NCI-H345 (cell line): ENCODE data around the gene UBE2D2.
"Not testable (repeated sequence)": the region's sequence is repeated elsewhere in the genome, so short reads cannot be mapped to it uniquely, and the experiment has no call there.

ENCODE experiments used
- DNase-seq: peaks from one replicate; lab custom pipeline; 2025; lab: John Stamatoyannopoulos, UW

The UBE2D2 gene

DNA sequence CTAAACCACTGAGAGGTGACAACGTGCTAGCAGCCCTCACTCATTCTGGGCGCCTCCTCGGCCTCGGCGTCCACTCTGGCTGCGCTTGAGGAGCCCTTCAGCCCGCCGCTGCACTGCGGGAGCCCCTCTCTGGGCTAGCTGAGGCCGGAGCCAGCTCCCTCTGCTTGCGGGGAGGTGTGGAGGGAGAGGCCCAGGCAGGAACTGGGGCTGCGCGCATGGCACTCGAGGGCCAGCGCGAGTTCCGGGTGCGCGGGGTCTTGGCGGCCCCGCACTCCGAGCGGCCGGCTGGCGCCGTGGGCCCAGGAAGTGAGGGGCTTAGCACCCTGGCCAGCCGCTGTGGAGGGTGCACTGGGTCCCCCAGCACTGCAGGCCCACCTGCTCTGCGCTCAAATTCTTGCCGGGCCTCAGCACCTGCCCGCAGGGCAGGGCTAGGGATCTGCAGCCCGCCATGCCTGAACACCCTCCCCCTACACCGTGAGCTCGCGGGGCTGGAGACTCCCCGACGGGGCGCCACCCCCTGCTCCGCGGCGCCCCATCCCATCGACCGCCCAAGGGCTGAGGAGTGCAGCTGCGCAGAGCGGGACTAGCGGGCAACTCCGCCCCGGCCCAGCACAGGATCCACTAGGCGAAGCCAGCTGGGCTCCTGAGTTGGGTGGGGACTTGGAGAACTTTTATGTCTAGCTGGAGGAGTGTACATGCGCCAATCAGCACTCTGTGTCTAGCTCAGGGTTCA lies 11.8 kb upstream of the UBE2D2 start:
- no peak for DNase-seq

- not testable (repeated sequence) for DNase-seq
These were observed 10.9 kb upstream of the UBE2D2 start for GRCh38 chr5:139550051-139550872.

DNA sequence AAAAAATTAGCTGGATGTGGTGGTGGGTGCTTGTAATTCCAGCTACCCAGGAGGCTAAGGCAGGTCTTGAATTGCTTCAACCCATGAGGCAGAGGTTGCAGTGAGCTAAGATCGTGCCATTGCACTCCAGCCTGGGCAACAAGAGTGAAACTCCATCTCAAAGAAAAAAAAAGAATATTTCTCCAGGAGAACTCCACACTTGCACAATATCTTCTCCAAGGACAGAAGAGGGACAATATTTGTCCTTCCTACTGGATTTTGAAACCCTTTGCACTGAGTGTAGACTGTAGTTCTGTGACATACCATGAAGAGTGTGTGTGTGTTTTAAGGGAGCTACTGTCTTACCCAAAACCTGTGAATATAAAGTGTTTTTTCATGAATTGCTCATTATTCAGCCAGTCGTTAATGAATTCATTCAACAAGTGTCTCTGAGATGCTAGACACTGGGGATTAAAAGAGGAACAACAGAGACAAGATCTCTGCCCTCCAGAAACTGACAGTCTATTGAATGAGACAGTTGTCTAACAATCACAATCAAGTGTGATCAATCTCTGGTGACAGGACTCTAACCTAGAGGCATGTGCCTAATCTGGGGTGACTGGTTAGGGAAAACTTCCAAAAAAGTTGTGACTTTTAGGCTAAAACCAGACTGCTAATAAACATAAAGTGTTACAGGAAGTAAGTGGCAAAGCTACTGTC lies 9.8 kb upstream of the UBE2D2 start:
- DNase-seq = no peak

GRCh38 chr5:139552893-139553575 lies 8.1 kb upstream of the UBE2D2 start:
- no peak for DNase-seq

GRCh38 chr5:139554264-139554663 lies 6.9 kb upstream of the UBE2D2 start:
- no peak for DNase-seq

DNA sequence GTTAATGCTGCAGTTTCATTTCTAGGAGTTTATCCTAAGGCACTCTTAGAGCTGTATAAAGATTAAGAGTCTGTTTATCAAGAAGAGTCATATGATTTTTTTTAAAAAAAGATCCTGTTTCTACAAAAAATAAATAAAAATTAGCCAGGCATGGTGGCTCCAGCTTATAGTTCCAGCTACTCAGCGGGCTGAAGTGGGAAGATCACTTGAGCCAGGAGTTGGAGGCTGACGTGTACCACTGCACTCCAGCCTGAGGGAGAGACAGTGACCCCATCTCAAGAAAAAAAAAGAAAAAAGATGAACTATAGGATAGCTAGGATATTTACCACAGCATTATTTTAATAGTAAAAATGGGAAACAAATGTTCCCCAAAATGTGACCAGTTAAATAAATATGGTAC lies 3.3 kb upstream of the UBE2D2 start:
- no peak for DNase-seq

- peak; percentile 51 for DNase-seq
These were observed 714 bp downstream of the UBE2D2 start for GRCh38 chr5:139561655-139562451.

DNA sequence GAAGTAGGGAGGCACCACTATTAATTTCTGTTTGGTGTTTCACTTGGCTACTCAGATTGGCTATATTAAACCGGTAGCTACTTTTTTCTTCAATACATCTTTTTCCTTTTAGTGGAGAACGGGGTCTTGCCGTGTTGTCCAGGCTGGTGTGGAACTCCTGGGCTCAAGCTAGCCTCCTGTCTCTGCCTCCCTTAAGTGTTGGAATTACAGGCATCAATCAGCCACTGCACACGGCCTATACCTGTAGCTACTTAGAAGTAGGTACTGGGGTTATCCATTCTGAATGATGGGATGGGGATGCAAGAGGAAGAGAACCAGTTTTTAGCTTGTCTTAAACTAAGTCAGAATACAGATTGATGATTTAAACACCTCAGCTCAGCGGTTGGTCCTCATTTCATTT lies 1.7 kb downstream of the UBE2D2 start:
- no peak for DNase-seq

DNA sequence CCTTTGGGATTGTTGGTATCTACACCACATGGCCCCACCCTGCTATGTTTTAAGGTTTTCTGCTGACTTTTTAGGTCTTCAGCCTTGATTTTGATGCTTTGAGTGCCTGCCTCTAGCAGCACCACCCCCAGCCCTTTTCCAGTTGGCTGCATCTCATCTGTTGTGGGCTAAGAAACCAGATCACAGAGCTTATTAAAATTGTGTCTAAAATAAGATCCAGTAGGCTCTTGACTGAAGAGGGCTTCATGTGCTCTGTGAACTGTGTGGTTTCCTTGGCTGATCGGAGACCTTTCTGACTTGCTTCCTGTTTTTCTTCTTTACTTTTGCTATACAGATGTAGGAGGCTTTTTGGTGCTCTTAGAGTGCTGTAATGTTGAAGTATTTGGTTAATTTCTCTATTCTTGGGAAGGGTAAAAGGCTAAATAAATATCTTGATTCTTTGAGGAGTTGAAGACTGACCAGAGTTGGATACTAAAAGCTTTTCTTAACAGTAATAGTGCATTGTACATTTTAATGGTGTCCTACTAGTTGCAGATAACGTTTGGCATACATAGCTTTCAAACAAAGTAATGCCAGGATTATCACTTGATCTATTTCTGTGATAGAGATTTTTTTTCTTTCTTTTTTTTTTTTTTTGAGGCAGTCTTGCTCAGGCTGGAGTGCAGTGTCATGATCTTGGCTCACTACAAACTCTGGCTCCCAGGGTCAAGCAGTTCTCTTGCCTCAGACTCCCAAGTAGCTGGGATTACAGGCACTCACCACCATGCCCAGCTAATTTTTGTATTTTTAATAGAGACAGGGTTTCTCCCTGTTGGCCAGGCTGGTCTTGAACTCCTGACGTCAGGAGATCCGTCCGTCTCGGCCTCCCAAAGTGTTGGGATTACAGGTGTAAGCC lies 4.5 kb downstream of the UBE2D2 start:
- no peak for DNase-seq

DNA sequence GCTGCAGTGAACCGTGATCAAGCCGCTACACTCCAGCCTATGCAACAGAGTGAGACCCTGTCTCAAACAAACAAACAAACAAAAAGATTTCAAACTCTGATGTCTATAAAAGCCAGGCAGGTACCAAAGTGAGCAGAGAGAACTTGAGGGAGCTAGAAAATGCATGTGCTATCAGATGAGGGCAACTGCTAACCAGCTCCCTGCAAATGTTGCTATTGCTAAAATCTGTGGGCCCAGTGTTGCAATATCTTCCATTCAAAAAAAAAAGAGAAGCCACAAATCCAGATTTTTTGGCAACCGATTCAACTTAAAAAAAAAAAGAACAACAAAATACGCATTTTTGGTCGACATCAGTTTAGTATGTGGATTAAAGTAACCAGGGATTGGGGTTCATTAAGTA lies 5.5 kb downstream of the UBE2D2 start:
- no peak for DNase-seq

- DNase-seq = no peak
These were observed 8.3 kb downstream of the UBE2D2 start for GRCh38 chr5:139569270-139569955.

DNA sequence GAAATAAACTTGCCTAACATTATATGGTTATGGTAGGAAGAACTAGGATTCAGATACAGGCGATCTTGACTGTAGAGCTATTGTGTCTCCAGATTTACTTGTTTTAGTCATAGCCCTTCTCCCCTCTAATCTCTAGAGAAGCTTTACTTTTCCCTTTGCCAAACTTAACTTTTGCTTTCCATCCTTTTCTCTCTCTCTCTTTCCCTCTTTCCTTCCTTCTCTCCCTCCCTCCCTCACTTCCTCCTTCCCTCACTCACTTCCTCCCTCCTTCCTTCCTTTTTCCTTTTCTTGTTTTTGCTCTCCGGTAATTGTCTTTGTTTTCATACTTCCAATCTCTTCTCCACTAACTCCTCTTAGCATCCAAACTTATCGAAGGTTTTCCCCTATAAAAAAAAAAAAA lies 10.4 kb downstream of the UBE2D2 start:
- no peak for DNase-seq

- DNase-seq = no peak
These were observed 10.8 kb downstream of the UBE2D2 start for GRCh38 chr5:139571966-139572365.

GRCh38 chr5:139574641-139575312 lies 13.6 kb downstream of the UBE2D2 start:
- peak; percentile 15 for DNase-seq

DNA sequence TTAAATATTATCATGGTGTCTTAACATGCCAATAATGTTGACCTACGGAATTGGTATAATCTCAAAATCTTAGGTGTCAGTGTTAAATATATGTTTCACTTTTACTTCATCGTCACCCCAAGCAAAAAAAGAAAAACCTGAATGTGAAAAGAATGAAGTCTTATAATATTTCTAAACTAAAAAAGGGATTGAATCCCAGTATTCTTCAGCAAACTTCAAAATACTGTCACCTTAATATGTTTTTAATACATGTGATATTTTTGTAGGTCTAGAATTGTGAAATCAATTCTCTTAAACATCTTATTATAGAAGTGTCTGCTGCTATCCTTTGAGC lies 14.1 kb downstream of the UBE2D2 start:
- DNase-seq = no peak

DNA sequence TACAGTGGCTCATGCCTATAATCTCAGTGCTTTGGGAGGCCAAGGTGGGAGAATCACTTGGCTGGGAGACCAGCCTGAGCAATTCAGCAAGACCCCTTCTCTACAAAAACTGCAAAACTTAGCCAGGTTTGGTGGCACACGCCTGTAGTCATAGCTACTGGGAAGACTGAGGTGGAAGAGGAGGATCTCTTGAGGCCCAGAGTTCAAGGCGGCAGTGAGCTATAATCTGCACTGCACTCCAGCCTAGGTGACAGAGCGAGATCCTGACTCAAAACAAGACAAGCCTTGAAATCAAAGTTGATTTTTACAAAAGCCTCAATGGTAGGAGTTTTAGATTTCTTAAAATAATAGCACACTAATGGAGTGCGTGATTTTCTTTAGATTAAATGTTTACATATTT lies 14.6 kb downstream of the UBE2D2 start:
- no peak for DNase-seq

GRCh38 chr5:139577689-139578290 lies 16.7 kb downstream of the UBE2D2 start:
- no peak for DNase-seq

- no peak for DNase-seq
These were observed 17.2 kb downstream of the UBE2D2 start for GRCh38 chr5:139578325-139578724.

DNA sequence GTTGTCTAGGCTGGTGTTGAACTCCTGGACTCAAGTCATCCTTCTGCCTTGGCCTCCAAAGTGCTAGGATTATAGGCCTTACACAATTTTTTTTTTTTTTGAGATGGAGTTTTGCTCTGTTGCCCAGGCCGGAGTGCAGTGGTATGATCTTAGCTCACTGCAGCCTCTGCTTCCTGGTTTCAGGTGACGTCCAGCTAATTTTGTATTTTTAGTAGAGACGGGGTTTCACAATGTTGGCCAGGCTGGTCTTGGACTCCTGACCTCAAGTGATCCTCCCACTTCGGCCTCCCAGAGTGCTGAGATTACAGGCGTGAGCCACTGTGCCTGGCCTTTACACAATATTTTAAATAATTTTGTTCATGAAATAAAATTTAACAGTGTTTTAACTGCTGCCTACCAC lies 21.0 kb downstream of the UBE2D2 start:
- DNase-seq = not testable (repeated sequence)
